ENCODE measurements around the gene ZMYND10.

ZMYND10 gene

GRCh38 chr3:50330330-50330729 is 15.2 kb downstream of the ZMYND10 start:
- Mint-ChIP-seq H3K4me3 (no peak overlapping the region), H3K4me1 (ENCODE audit: low read depth) (peaks cover 33% of the 10 kb centered on the region), H3K27ac (no peak overlapping the region), H3K36me3 (no peaks in the 10 kb centered on the region), H3K9me3 (ENCODE audit: low read depth) (no peaks in the 10 kb centered on the region), H3K27me3 (no peaks in the 10 kb centered on the region)

- Mint-ChIP-seq H3K36me3 (no peaks in the 10 kb centered on the region), H3K27ac (peak within 1 kb of the TSS; percentile 79)
These were observed 17.4 kb downstream of the ZMYND10 start, which contains the start of gene TUSC2 for GRCh38 chr3:50327943-50328691. Gene TUSC2 (minus strand): TSS chr3:50328223. CDS start chr3:50328099, 124 bp downstream.

GRCh38 chr3:50327129-50327528 is 18.4 kb downstream of the ZMYND10 start:
- Mint-ChIP-seq H3K27me3 (no peaks in the 10 kb centered on the region), H3K36me3 (no peaks in the 10 kb centered on the region), H3K9me3 (ENCODE audit: low read depth) (no peaks in the 10 kb centered on the region), H3K4me3 (peak overlapping the region; percentile 88), H3K27ac (peak overlapping the region; percentile 58), H3K4me1 (ENCODE audit: low read depth) (peaks cover 25% of the 10 kb centered on the region)

More at GRCh38 chr3:50327943-50328691, 17.4 kb downstream of the ZMYND10 start, which contains the start of gene TUSC2:
- peak within 1 kb of the TSS; percentile 90 for H3K4me3 Mint-ChIP-seq
- H3K9me3 Mint-ChIP-seq (ENCODE audit: low read depth): no peaks in the 10 kb centered on the region
- no peaks in the 10 kb centered on the region for H3K27me3 Mint-ChIP-seq
- peaks cover 25% of the 10 kb centered on the region for H3K4me1 Mint-ChIP-seq (ENCODE audit: low read depth)

- Mint-ChIP-seq H3K36me3 (no peaks in the 10 kb centered on the region), H3K27me3 (no peaks in the 10 kb centered on the region), H3K4me1 (ENCODE audit: low read depth) (peaks cover 25% of the 10 kb centered on the region), H3K4me3 (peak overlapping the region; percentile 88), H3K9me3 (ENCODE audit: low read depth) (no peaks in the 10 kb centered on the region), H3K27ac (no peak overlapping the region)
These were observed 19.4 kb downstream of the ZMYND10 start for GRCh38 chr3:50326182-50326541.

GRCh38 chr3:50325497-50326181 is 19.9 kb downstream of the ZMYND10 start:
- H3K4me3 Mint-ChIP-seq: peak overlapping the region; percentile 88
- H3K4me1 Mint-ChIP-seq (ENCODE audit: low read depth): peaks cover 26% of the 10 kb centered on the region
- H3K27ac Mint-ChIP-seq: no peak overlapping the region
- H3K36me3 Mint-ChIP-seq: no peaks in the 10 kb centered on the region
- H3K9me3 Mint-ChIP-seq (ENCODE audit: low read depth): no peaks in the 10 kb centered on the region
- no peaks in the 10 kb centered on the region for H3K27me3 Mint-ChIP-seq

GRCh38 chr3:50325113-50325480 is 20.4 kb downstream of the ZMYND10 start:
- no peaks in the 10 kb centered on the region for H3K36me3 Mint-ChIP-seq
- H3K9me3 Mint-ChIP-seq (ENCODE audit: low read depth): no peaks in the 10 kb centered on the region
- H3K4me3 Mint-ChIP-seq: no peak overlapping the region
- peaks cover 29% of the 10 kb centered on the region for H3K4me1 Mint-ChIP-seq (ENCODE audit: low read depth)
- no peaks in the 10 kb centered on the region for H3K27me3 Mint-ChIP-seq
- no peak overlapping the region for H3K27ac Mint-ChIP-seq

DNA sequence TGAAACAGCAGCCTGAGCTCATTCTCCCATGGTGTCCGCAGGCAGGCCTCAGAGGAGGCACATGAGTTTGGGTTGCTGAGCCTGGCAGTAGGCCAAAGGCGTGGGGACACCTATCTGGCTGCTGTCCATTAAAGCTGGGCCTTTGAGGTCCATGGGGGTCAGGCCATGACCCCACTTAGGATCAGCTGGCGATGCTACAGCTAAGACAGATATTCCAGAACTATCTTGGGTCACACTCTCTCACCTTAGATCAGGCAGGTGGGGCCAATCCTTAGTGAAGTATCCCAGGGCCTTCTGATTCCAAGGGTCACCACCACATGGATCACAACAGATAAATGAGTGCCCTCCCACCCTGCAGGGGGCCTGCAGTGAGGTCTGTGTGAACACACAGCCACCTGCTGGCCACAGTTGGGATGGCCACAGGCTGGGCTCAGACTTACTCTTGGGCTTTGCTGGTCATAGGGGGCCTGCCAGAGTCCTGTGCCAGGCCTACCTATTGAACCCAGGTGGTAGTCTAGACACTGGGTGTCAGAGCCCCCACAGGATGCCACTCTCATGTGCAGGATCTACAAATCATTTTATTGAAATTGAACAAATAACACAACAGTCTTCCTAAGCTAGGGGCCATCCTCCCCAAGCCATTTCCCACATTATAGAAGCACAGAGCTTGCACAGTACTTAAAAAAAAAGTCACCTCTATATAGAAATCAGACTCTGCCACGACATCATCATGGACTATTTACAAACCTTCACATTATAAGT is 21.0 kb downstream of the ZMYND10 start:
- Mint-ChIP-seq H3K27me3 (no peaks in the 10 kb centered on the region), H3K9me3 (ENCODE audit: low read depth) (no peaks in the 10 kb centered on the region), H3K27ac (peak overlapping the region; percentile 37), H3K4me3 (peak overlapping the region; percentile 28), H3K36me3 (no peaks in the 10 kb centered on the region), H3K4me1 (ENCODE audit: low read depth) (peaks cover 33% of the 10 kb centered on the region)

DNA sequence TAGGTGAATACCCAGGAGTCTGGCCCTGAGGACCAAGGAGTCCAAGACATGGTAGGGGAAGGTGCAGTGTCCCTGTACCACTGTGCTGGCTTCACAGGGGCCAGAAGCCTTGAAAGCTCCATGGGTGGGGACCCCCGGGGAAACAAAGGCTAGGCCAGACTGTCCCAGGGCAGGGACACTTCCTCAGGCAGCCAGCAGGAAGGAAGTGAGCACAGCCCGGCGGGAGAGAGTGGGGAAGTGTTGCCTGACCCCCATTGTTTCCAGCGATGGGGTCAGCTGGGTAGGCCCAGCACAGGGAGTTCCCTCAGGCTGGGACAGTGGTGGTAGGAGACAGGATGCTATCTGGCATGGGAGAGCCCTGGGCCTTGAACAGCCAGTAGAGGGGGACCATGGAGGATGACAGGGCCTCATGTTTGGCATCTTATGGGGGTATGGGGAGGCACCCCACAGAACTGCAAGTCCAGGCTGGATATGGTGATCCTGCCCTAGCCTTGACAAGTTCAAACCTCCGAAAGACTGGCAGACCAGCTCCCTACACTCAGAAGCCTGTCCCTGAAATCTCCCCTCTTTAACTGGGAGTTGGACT is 21.8 kb downstream of the ZMYND10 start:
- Mint-ChIP-seq H3K9me3 (ENCODE audit: low read depth) (no peaks in the 10 kb centered on the region), H3K4me1 (ENCODE audit: low read depth) (peaks cover 33% of the 10 kb centered on the region), H3K27me3 (no peaks in the 10 kb centered on the region), H3K4me3 (no peak overlapping the region), H3K27ac (no peak overlapping the region), H3K36me3 (no peaks in the 10 kb centered on the region)

DNA sequence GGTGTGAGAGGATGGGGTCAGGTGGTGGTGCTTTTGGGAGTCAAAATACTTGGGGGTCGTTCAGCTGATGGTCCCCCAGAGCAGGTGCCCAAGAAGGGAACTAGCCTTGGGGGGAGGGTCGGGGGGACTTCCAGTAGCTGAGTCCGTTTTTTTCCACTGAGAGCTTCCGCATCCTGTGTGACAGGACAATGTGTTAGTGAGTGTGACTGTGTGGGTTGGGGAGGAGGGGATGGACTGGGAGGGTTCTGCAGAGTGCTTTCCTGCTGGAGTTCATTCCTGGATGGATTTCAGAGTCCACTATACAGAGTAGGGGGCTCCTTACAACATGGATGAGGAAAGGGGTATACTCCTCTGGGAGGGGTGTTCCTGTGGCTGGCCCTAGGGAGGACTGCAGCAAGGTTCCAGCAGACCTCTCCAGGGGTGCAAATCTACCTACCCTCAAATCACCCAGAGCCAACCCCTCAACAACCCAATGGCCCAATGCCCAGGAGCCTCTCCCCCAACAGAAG is 22.4 kb downstream of the ZMYND10 start:
- Mint-ChIP-seq H3K4me3 (no peak overlapping the region), H3K9me3 (ENCODE audit: low read depth) (no peaks in the 10 kb centered on the region), H3K27me3 (no peaks in the 10 kb centered on the region), H3K4me1 (ENCODE audit: low read depth) (peaks cover 34% of the 10 kb centered on the region), H3K27ac (peak overlapping the region; percentile 80), H3K36me3 (no peaks in the 10 kb centered on the region)

DNA sequence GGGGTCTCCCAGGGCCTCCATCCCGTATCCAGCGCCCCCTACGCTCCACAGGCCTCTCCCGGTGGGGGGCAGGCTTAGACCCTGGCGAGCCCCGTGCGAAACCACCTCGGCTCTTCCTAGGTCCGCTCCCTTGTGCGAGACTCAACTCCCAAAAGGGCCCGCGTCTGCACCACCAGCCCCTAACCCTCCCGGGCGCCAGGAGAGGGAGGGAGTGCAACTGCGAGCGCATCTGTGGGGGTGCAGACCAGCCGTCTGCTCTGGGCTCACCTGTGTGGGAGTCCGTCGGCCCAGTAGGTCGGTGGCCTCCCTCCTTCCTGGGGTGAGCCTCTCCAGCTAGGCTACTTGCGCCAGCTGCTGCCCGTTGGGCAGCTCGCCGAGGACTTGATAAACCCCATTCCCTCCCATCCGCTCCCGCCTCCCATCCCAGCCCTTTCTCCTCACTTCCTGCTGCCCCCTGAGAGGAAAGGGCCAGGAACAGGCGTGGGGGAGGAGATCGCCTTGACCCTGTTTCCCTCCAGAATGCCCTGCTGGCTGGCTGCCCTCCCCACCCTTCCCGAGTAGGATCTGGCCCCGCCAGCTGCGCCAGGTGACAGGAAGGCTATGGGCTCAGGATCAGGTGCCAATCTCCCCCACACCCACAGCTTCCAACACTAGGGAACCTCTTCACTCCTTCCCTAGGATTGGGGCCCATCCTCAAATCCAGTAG is 23.0 kb downstream of the ZMYND10 start, which contains the start of gene HYAL2:
HYAL2 (minus strand) TSS at position 360 of the 706 bp plus-strand sequence. CDS start 2,256 bp downstream, outside the sequence.
- Mint-ChIP-seq H3K36me3 (no peaks in the 10 kb centered on the region), H3K27ac (peak within 1 kb of the TSS; percentile 95), H3K4me1 (ENCODE audit: low read depth) (peaks cover 34% of the 10 kb centered on the region), H3K9me3 (ENCODE audit: low read depth) (no peaks in the 10 kb centered on the region), H3K4me3 (peak within 1 kb of the TSS; percentile 83), H3K27me3 (no peaks in the 10 kb centered on the region)

DNA sequence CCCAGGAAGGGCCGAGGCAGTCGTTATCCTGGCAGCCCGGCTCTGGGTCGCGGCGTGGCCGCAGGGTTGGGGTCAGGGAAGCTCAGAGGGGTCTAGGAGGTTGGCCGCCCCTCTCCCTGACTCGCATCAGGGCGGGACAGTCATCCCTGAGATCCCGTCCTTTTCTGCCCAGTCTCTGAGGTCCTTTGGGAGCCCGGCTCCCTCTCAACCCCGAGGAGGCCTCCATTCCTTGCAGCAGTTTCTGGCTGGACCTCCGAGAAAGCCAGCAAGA is 23.5 kb downstream of the ZMYND10 start:
- Mint-ChIP-seq H3K9me3 (ENCODE audit: low read depth) (no peaks in the 10 kb centered on the region), H3K4me3 (no peak overlapping the region)

GRCh38 chr3:50321336-50322114 is 24.0 kb downstream of the ZMYND10 start:
- H3K9me3 Mint-ChIP-seq (ENCODE audit: low read depth): no peaks in the 10 kb centered on the region
- peaks cover 34% of the 10 kb centered on the region for H3K4me1 Mint-ChIP-seq (ENCODE audit: low read depth)

More for the DNA sequence above, 23.5 kb downstream of the ZMYND10 start:
- Mint-ChIP-seq H3K27ac (no peak overlapping the region), H3K36me3 (no peaks in the 10 kb centered on the region), H3K27me3 (no peaks in the 10 kb centered on the region), H3K4me1 (ENCODE audit: low read depth) (peaks cover 33% of the 10 kb centered on the region)

DNA sequence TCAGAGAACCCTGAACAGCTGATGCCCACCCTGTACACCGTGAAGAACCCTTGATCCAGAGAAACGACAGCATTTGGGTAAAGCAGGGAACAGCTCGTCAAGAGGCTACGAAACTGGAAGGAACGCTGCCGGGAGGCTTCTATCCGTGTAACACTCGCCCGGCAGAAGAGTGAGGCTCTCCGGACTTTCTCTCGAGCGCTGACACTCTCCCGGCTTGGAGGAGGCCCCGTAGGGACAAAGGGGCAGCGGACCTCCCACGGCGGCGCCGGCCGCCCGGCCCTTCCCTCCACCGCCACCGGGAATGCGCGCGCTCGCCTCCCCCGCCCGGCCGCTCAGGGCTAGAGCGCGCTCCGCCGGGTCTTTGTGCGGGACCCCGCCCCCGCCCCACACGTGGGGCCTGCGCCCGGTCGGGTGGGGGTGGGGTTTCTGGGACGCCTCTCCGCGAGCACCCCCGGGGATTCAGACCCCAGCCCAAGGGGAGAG is 24.6 kb downstream of the ZMYND10 start:
- H3K27ac Mint-ChIP-seq: peak overlapping the region; percentile 78
- H3K27me3 Mint-ChIP-seq: no peaks in the 10 kb centered on the region
- H3K4me3 Mint-ChIP-seq: peak overlapping the region; percentile 94
- H3K36me3 Mint-ChIP-seq: peaks cover 2% of the 10 kb centered on the region
- H3K4me1 Mint-ChIP-seq (ENCODE audit: low read depth): peaks cover 34% of the 10 kb centered on the region
- H3K9me3 Mint-ChIP-seq (ENCODE audit: low read depth): no peaks in the 10 kb centered on the region

More at GRCh38 chr3:50321336-50322114, 24.0 kb downstream of the ZMYND10 start:
- Mint-ChIP-seq H3K27ac (peak overlapping the region; percentile 95), H3K4me3 (peak overlapping the region; percentile 83), H3K27me3 (no peaks in the 10 kb centered on the region), H3K36me3 (no peaks in the 10 kb centered on the region)
